Embryonic facial prominence (tissue), 1 donor: ENCODE results near the gene ASAP2.
"Not testable (repeated sequence)": the region's sequence is repeated elsewhere in the genome, so short reads cannot be mapped to it uniquely, and the experiment has no call there.

Experiments used
- DNase-seq: peaks from one replicate; pipeline ENCODE4 v3.0.0-alpha.2; 2016; ENCODE audit errors: extremely low spot score

The ASAP2 gene

DNA sequence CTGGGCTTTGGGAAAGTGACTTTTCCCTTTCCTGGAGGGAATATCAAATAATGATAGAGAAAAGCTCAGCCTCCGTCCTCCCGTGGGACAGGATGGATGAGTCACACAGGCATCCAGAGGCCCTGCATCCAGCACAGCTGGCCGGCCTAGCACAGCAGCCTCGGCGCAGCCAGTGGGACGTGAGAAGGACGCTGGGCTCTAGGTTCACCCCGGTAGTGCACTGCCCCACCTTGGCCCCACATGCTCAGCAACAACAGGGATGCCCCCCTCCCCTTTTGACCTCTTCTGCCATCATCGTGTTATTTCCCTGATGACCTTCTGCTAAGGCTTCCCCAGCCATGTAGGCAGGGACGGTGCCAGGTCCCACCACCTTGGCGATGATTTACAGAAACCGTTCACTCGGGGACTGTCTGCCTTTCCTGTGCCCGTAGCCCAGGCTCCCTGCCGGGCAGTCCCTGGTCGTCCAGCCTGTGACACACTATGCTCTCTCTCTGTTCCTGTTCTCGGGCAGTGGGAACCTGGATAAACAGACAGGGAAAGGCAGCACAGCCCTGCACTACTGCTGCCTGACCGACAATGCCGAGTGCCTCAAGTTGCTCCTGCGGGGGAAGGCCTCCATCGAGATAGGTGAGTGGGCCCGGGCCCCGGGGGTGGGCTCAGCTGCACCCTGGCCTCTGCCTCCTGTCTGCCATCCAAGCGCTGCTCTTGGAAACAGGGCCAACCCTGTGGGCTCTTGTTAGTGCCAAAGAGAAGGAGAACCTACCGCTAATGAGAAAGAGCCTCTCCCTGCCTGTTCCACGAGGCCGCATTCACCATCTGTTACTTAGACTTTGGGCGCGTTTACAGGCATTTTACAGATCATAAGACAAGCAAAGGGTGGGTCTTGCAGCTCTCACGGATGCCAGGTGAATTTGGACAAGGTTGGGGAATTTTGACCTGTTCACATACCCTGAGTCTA, 172.1 kb downstream of the ASAP2 start:
- DNase-seq = no peak

DNA sequence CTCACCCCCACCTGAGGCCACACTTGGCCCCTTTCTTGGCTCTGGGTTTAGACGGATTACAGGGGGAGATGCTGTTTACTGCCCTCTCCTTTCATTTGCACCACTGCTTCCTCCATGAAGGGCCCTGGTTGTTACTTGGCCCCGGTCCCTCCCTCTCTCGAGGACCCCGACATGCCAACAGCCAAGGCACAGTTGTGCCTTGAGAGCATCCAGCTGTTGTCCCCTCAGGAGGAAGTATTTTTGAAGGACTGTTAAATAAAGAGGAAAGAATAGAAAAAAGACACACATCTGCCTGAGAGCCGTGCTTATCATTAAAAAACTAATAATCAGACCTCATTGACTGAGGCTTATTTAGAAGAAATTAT, 172.8 kb downstream of the ASAP2 start:
- no peak for DNase-seq

DNA sequence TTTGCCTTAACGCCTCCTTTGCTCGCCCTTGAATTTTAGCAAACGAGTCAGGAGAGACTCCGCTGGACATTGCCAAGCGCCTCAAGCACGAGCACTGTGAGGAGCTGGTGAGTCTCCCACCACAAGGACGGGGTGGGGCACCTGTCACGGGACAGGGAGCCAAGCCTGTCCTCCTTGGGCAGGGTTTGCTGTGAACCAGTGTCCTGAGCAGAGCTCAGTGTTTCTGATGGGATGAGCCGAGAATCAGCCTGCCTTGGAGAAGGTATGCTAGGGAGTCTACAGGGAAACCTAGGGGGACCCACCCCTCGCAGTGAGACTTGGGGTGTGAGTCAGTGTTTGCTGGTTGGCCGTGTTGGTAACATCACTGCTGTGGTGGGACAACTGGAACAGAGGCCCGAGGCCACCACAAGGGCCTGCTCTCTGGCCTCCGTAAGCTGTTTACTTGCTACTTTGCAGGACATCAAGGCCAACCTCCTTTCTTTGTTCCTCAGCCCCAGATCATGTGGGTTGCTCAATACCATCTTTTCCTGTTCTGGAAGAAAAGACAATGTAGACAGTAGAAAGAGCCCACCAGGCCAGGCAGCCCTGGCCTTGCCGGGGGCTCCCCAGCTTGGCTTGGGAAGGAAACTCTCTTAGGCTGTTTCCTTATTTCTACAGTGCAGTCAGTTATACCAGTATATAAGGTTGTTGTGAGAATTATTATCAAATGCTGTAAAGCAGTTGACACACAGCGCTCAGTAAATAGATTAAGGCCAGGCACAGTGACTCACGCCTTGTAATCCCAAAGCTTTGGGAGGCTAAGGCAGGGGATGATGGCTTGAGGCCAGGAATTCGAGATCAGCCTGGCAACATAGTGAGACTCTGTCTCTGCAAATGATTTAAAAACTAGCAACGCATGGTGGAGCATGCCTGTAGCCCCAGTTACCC, 174.4 kb downstream of the ASAP2 start:
- DNase-seq = no peak

DNA sequence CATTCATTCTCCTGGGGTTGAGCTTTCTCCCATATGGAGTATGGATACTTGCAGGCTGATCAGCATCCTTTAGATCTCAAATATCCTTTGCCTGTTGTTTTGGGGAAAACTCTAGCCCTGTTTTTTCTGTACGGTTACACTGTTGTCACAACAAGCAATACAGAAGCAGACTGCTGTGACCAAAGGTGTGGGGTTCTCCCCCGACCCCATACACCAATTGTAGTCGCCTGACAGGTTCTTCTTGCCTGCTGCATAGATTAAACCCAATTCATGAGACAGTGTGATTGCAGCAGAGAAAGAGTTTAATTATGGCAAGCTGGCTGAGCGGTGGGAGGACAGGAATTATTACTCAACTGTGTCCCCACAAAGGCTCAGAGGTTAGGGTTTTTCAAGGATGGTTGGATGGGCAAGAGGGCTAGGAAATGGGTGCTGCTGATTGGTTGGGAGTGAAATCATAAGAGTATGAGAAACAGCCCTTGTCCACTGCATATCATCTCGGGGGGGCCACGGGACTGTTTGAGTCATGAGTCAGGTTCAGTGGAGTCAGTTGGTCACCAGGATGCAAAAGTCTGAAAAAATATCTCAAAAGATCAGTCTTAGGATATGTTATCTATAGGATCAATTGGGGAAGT, 176.1 kb downstream of the ASAP2 start:
- no peak for DNase-seq

DNA sequence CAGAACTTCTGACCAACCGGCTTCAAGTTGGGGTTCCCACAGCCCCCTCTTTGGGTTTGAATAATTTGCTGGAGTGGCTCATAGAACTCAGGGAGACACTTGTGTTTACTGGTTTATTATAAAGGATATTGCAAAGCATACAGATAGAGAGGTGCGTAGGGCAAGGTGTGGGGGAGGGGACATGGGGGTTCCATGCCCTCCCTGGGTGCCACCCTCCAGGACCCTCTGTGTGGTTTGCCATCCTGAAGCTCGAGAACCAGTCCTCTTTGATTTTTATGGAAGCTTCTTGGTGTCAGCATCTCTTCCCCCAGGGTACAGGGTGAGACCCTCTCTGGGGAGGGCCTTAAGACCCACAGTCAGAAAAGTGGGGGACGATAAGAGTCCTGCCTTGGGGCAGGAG, 177.9 kb downstream of the ASAP2 start:
- DNase-seq = no peak

DNA sequence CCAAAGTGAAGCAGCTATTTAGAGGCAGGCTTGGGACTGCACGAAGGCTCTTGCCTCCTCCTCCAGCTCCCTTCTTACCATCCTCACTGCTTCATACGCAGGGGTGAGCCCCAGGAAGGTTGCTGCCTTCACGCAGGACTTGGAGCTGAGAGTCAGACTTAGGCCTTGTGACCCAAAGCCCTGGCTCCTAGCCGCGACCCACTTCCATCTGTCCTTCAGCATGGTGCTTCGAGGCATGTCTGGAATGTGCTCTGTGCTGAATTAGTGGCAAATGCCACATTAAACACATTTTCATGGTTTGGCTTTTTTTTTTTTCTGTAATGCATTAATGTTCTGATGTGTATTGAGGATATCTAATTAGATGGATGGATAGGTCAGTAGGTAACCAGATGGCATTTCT, 179.2 kb downstream of the ASAP2 start:
- DNase-seq = no peak

DNA sequence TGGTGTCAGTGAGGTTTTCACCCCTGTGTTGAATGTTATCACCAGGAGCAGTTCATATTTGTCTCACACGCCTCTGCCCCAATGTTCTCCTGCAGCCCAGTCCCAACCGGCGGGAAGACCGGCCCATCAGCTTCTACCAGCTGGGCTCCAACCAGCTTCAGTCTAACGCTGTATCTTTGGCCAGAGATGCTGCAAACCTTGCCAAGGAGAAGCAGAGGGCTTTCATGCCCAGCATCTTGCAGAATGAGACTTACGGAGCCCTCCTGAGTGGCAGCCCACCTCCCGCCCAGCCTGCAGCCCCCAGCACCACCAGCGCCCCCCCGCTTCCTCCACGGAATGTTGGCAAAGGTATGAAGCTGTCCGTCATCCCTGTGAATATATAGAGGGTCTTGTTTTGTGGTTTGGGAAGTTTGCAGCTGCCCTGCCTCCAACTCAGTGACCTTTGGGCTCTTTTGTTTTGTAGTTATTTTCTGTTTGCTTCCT, 181.6 kb downstream of the ASAP2 start:
- no peak for DNase-seq

DNA sequence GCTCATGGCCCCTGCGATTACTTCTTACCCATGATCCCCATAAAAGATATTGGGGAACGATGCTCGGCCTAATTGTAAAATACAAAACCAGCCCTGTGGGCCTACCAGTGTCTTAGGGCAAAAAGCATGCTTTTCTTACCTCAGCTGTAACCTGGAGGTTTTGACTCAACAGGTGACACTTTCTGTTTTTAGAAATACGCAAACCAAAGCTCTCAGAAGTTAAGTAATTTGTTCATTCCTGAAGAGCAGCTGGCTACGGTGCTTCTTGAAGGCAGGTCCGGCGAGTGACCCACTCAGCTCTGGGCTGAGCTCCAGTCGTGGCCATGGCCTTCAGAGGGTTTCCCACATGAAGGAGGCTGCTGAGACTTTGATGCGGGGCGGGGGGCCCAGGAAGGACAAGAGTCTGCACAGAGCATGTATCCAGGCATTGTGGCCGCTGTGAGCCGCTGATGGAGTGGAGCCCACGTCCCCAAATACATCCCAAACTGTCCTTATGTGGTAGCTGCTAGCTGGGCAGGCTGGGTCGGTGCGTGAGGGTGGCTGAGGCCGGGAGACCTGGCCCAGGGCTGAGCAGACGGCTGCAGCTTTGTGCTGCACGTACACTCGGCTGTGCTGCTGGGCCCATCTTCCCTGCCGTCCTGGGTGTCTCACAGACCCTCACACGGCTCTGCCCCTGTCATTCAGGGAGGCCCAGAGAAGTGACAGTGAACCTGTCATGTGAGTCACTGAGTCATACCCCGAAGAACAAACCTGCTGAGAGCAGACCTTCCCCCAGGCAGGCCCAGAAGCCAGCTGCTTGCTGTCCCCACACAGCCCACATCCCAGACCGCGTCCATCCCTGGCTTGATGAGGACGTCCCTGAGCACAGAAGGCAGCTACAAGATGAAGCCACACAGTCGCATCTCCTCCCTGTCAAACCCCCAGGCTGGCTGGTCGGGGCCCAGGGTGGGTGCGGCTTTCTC, 182.6 kb downstream of the ASAP2 start:
- no peak for DNase-seq

DNA sequence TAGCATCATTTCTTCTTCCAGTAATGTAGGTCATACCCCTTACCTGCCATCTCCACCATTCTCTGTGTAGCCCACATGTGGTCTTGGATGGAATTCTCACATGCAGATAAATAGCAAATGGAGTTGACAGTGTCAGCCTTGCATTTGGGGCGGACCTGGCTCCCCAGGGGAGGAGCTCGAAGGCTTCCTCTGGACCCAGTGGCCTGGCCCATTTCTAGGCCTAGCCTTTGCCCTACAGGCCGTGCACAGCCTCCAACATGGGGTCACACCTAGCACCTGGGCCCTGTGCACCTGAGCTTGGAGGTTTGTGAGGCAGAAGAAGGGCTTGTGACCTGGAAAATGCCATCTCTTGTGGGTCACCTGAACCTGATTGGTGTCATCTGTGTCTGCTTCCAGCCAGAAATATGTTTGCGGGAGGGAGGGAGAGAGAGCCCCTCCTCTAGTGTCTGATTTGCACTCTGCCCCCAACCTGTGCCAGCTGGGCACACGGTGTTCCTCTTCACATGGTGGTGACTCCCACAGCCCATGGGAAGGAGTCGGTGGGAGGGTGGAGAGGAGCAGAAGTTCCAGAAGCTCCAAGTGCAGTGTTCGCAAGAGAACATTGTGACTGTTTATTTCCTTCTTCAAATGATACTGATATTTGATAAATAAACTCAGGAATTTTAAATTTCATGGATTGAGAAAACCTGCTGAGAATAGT, 183.7 kb downstream of the ASAP2 start:
- no peak for DNase-seq

DNA sequence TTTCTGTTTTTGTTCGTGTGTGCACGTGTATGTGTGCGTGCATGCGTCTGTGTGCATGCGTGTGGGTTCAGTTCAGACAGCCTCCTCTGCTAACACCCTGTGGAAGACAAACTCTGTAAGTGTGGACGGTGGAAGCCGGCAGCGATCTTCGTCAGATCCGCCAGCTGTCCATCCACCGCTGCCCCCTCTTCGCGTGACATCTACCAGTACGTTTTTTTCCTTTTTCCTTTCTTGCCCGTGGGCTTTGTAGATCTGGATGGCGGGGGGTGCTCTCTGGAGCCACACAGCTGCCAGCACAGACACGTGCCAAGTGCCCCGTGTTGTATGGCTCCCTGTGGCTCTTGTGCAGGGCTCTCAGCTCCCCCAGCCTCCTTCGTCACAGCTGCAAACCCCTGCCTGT, 184.4 kb downstream of the ASAP2 start:
- no peak for DNase-seq

DNA sequence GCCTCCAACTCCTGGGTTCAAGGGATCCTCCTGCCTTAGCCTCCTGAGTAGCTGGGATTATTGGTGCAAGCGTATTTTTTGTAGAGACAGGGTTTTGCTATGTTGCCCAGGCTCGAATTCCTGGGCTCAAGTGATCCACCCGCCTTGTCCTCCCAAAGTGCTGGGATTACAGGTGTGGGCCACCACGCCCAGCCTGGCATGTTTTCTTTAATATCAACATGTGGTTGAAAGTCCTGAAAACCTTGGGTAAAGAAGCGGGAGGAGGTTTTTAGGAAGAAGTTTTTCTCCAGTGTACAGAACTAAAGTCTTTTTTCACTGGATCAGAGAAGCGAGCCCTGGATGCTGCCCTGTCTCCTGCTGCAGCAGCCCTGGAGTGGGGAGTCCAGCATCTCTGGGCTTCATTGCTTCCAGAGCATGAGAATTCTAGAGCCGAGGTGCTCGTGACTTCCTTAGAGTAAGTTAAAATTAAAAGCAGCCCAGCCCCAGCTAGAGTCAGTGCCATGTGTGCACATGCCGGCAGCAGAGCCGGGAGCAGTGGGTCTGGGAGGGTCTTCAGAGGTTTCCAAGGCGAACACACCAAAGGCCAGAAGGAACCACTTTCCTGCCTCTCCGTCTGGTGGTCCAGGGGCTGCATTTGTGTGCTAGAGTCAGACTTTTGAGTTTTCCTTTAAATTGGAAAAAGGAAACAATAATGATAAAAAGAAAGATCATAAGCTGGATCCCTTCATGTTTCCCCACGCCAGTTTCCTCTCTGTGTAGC, 185.5 kb downstream of the ASAP2 start:
- no peak for DNase-seq

DNA sequence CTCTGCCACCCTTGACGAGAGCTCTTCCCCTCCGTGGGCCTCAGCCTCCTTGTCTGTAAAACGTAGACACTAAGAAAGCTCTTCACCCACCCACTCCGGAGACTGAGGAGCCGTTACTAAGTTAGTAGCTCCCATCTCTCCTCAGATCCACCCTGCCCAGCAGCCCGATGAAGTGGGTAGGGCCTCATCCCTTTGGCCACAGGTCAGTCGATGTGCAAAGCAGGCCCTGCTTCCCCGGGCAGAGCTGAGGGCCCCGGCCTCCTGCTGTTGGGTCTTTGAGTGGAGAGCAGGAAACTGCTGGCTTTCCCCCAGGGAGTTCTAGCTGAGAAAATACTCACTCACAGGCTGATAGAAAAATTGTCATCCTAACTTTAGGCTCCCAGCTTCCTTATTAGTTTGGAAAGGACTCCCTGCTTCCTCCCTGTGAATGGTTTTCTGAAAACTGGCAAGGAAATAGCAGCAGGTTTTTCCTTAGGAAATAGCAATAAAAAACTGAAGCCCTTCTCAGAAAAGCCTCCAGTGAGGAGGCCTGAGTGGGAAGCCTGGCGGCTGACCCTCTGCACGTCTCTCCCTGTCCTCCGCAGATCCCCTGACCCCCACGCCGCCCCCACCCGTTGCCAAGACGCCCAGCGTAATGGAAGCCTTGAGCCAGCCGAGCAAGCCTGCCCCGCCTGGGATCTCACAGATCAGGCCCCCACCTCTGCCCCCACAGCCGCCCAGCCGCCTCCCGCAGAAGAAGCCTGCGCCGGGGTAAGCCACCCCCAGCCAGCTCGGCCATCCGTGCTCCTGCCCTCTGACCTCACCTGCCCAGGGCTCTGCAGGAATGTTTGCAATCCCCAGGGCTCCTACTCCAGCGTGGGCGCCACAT, 186.5 kb downstream of the ASAP2 start:
- DNase-seq = no peak

DNA sequence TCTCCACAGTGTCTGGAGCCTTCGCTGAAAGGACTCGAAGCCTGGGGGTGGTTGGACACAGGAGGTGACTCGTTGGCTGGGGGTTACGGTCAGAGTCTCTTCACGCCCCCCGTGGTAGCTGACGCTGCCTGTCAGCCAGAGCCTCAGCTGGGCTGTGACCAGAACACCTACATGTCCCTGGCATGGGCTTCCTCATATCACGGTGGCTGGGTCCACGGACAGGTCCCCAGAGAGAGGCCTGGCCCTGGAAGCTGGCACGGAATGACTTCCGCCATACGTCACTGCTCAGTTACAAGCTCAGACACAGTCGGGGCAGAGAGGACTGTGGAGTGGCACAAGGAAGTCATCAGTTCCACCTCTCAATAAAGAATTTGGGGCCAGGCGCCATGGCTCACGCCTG, 188.2 kb downstream of the ASAP2 start:
- no peak for DNase-seq

DNA sequence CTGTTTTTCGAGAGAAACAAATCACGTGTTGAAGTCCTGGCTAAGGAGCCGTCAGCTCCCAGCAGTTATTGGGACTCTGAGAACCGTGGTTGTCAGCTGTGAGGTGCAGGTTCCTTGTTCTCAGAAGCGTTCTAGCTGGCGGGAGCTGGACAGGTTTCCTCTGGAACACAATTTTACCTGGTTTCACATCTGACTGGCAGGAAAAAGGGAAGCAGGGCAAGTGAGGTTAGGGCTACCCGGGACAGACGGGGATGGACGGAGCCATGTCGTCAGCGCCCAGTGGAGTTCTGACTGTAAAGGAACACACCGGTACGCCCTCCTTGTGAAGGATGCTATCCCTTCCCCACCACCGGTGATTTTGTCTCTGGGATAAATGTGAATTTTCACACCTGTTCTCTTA, 190.6 kb downstream of the ASAP2 start:
- no peak for DNase-seq

DNA sequence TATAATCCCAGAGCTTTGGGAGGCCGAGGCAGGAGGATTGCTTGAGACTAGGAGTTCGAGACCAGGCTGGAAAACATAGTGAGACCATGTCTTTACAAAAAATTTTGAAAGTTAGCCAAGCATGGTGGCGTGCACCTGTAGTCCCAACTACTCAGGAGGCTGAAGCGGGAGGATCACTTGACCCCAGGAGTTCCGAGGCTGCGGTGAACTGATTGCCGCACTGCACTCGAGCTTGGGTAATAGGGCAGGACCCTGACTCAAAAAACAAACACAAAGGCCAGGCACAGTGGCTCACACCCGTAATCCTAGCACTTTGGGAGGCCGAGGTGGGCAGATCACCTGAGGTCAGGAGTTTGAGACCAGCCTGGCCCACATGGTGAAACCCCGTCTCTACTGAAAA, 191.6 kb downstream of the ASAP2 start:
- not testable (repeated sequence) for DNase-seq

DNA sequence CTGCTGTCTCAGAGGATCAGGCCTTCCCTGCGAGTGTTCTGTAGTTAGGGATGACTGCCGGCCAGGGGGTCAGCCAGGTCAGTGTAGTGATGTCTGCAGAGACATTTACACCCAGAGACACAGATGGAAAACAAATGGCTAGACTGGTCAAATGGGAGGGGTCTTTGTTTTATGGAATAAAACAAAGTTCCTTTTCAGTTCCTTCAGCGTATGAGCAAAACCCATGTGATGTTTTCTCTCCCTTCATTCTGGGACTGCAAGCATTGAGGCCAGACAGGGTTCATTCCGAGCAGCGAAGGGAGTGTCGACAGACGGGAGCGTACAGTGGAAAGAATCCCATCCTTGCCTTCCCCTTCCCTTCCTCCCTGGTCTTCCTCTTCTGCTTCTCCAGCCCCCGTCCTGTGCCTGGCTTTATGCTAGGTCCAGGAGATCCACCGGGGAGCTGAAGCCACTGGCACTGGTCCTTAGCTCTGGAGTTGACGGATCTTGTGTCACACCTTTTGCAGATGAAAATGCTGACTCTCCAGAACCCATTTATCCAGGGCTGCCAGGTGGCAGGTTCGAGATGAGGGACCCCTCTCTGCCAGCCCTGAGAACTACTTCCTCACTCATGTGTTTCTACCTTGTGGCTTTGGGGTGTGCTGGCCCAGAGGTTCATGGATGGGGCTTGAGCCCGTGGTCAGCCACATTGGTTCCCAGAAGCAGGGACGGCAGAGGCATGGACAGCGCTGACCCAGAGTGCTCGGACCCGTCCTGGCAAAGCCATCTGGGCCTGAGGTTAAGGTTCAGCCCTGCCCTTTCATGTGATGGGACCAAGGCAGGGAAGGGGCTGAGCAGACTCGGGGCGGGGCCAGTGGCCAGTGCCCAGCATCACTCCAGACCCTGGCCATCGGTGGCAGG, 192.5 kb downstream of the ASAP2 start:
- no peak for DNase-seq

DNA sequence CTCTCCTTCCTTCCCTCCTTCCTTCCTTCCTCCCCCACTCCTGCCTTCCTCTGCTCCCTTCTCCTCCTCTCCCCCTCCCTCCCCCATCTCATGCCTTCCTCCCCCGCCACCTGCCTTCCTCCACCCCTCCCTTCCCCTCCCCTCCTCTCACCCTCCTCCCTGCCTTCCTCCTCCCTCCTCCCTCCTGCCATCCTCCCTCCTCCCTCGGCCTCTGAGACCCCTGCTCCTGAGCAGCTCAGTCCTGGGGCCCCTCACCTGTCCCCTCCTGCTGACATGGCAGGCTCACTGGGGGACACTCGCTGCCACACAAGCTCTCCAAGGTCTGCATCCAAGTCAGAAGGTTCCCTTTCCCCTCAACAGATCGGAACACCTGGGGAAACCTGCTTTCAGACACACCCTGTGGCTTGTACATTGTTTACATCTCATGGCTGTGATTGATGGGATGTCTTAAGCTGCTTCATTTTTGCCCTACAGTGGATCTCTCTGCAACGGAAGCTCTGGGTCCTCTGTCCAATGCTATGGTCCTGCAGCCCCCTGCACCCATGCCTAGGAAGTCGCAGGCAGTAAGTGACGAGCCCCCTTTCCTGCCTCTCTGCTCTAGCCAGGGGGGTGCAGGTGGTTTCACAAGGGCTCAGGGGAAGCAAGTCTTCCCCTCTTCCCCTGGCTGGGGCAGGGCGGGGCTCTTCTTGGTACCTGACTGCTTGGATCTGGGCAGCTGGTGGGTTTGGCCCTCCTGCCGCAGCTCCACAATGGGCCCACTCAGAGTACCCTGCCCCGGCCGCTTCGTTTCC, 193.9 kb downstream of the ASAP2 start:
- DNase-seq = no peak
